ENCODE data around the gene MED7.
"Not testable (repeated sequence)": the region's sequence is repeated elsewhere in the genome, so short reads cannot be mapped to it uniquely, and the experiment has no call there.

Gene MED7, protein sequence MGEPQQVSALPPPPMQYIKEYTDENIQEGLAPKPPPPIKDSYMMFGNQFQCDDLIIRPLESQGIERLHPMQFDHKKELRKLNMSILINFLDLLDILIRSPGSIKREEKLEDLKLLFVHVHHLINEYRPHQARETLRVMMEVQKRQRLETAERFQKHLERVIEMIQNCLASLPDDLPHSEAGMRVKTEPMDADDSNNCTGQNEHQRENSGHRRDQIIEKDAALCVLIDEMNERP

DNA sequence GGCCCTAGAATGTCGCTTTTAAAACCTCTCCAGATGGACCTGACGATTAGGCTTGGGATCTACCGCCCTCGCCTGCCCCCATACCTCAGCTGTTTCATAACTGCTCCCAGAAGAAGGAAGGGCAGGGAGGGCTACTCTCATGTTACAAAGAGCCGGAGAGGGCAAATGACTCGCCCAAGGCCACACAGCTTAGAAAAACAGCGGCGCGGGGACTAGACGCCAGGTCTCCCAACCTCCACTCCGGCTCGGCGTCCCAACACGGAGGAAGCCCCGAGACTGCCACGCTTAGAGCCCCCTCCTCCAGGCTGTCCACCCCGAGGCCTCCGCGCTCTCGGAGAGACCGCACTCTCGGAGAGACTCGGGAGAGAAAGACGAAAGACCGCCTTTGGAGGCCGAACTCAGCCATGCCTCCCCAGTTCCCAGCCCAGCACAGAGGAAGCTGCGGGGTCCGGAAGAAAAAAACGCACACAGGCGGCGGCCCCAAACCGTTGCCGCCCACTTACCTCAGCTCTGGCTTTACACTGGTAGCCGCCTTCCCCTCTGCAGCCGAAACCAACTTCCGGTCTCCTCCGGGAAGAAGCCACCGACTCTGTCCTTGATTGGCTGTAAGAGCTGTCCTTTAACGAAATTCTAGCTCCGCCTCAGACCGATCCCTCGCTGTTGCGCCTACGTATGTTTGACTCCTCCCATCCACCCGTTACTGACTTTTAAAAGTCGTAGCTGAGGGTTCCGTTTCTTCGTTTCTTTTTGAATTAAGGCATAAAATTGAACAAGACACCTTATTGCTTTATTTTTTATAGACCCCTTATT is at the start of gene MED7:
Gene MED7 (minus strand): TSS at position 549 of the 810 bp plus-strand sequence. CDS start 3,434 bp downstream, outside the sequence.
- peak within 1 kb of the TSS; percentile 89 for H3K4me3 Mint-ChIP-seq
- peak within 1 kb of the TSS; percentile 99 for H3K27ac Mint-ChIP-seq
- CTCF ChIA-PET, result interaction anchor here (0.8 to 1.7 kb wide), 5 partner anchors 10 to 204 kb away, joined by 3 to 13 read pairs (median 3); no protein-coding TSS in a partner anchor
- H3K36me3 Mint-ChIP-seq, result peaks cover 46% of the 10 kb centered on the region
- peaks cover 53% of the 10 kb centered on the region for H3K4me1 Mint-ChIP-seq
- no peaks in the 10 kb centered on the region for H3K9me3 Mint-ChIP-seq
- peak; percentile 97 for DNase-seq
- no peaks in the 10 kb centered on the region for H3K27me3 Mint-ChIP-seq

DNA sequence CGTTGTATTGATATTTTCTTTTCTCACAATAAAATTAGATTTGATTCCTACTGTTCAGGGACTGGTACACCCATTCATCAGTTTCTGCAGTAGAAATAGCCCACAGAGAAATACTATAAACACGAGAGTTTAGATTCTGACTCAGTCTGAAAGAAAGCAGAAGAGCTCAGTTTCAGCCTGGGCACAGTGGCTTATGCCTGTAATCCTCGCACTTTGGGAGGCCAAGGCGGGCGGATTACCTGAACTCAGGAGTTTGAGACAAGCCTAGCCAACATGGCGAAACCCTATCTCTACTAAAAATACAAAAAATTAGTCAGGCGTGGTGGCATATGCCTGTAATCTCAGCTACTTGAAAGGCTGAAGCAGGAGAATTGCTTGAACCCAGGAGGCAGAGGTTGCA is 46.6 kb upstream of the MED7 start:
- Mint-ChIP-seq H3K4me3 (peak overlapping the region; percentile 76), H3K4me1 (peaks cover 80% of the 10 kb centered on the region), H3K9me3 (peaks cover 4% of the 10 kb centered on the region)

DNA sequence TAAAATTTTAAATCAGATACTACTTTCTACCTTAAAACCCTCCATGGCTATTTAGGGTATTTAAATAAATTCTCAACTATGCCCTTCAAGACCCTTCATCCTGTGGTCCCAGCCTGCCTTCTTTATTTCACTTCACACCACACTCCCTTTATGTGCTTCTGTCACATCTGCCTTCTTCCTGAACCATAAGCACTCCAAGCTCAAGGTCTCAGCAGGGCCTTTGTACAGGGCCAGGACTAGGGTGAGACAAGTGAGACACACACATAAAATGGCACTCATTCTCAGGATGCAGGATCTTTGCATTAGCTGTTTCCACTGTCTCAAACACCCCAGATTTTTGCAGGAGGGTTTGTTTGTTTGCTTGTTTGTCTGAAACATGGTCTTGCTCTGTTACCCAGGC is 45.6 kb upstream of the MED7 start:
- peak overlapping the region; percentile 76 for H3K4me3 Mint-ChIP-seq
- DNase-seq, result peak; percentile 37
- CTCF ChIA-PET, result interaction anchor here (1.8 to 4.5 kb wide), 3 partner anchors 8 to 39 kb away, joined by 6 to 29 read pairs (median 14); partner anchors contain the start of gene ITK

More for the DNA sequence above, 46.6 kb upstream of the MED7 start:
- DNase-seq, result peak; percentile 46
- CTCF ChIA-PET, result interaction anchor here (1.2 to 4.5 kb wide), 3 partner anchors 9 to 64 kb away, joined by 3 to 29 read pairs (median 6); partner anchors contain the start of gene ITK
- no peaks in the 10 kb centered on the region for H3K27me3 Mint-ChIP-seq
- peaks cover 88% of the 10 kb centered on the region for H3K36me3 Mint-ChIP-seq
- peak overlapping the region; percentile 84 for H3K27ac Mint-ChIP-seq

DNA sequence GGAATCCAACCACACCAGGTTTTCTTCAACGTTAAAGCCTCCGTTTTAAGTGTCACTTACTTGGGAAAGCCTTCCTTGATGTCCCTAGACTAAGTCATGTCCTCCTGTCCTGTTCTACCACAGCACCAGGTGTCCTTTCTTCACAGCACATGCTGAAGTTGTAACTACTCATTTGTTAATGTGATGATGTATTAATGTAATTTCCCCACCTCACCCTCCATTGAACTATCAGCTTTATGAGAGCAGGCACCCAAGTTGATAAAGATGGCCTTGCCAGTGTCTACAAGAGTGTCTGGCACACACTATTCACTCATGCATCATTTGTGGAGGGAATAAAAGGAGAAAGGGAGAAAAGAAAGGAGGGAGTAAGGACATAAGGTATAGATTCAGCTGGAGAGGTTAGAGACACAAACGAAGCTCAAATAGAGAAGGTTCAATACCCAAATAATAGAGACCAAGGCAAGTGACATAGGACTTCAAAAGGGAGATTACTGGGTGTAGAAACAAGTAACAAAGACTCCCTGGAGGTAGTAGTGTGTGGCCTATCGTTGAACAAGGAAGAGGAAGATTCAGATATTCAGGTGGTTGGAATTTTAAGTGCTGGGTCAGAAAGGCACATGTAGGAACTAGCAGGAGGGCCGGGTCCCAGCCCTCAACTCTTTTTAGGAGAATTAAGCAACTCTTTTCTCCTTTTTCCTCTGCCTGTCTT is 44.5 kb upstream of the MED7 start:
- no peaks in the 10 kb centered on the region for H3K27me3 Mint-ChIP-seq
- DNase-seq, result no peak
- peaks cover under 1% of the 10 kb centered on the region for H3K9me3 Mint-ChIP-seq
- CTCF ChIA-PET, result interaction anchor here (1.2 to 1.8 kb wide), 4 partner anchors 10 to 37 kb away, joined by 4 to 14 read pairs (median 6); no protein-coding TSS in a partner anchor
- peaks cover 87% of the 10 kb centered on the region for H3K36me3 Mint-ChIP-seq
- peak overlapping the region; percentile 84 for H3K27ac Mint-ChIP-seq
- peaks cover 60% of the 10 kb centered on the region for H3K4me1 Mint-ChIP-seq
- peak overlapping the region; percentile 76 for H3K4me3 Mint-ChIP-seq

More for the DNA sequence above, 45.6 kb upstream of the MED7 start:
- Mint-ChIP-seq H3K9me3 (peaks cover 4% of the 10 kb centered on the region), H3K36me3 (peaks cover 88% of the 10 kb centered on the region), H3K27ac (peak overlapping the region; percentile 84), H3K27me3 (no peaks in the 10 kb centered on the region), H3K4me1 (peaks cover 71% of the 10 kb centered on the region)

DNA sequence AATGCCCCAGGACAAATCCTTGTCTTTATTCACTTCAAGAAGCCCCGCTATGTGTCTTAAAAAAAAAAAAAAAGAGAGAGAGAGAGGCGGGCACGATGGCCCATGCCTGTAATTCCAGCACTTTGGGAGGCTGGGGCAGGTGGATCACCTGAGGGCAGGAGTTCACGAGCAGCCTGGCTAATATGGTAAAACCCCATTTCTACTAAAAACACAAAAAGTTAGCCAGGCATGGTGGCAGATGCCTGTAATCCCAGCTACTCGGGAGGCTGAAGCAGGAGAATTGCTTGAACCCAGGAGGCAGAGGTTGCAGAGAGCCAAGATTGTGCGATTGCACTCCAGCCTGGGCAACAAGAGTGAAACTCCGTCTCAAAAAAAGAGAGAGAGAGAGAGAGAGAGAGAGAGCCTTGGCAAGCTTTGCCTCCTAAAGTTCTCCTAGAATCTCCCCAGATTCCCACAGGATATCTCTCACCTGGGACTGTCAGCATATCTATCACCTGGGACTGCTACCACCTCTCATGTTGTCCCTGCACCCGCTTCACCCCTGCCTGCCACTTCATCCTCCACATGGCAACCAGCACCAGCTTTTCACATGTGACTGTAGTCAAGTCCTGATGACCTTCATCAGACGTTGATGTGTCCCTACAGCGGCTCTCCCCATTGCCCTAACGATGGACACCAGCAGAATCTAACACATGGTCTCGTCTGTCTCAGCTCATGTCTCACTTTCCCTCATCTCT is 43.8 kb upstream of the MED7 start:
- no peaks in the 10 kb centered on the region for H3K9me3 Mint-ChIP-seq
- H3K36me3 Mint-ChIP-seq, result peaks cover 88% of the 10 kb centered on the region
- peak overlapping the region; percentile 76 for H3K4me3 Mint-ChIP-seq
- peak; percentile 38 for DNase-seq
- H3K27ac Mint-ChIP-seq, result peak overlapping the region; percentile 84
- peaks cover 53% of the 10 kb centered on the region for H3K4me1 Mint-ChIP-seq
- CTCF ChIA-PET, result interaction anchor here (1.2 to 1.8 kb wide), 4 partner anchors 10 to 37 kb away, joined by 4 to 14 read pairs (median 6); no protein-coding TSS in a partner anchor
- H3K27me3 Mint-ChIP-seq, result no peaks in the 10 kb centered on the region

DNA sequence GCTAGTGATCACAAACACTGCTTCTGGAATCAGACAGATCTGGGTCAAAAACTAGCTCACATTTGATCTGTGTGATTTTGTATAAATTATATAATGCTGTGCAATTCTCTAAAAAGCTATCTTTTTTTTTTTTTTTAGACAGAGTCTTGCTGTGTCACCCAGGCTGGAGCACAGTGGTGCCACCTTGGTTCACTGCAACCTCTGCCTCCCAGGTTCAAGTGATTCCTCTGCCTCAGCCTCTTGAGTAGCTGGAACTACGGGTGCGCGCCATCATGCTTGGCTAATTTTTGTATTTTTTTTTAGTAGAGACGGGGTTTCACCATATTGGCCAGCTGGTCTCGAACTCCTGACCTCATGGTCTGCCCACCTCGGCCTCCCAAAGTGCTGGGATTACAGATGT is 42.5 kb upstream of the MED7 start:
- DNase-seq, result peak; percentile 33
- Mint-ChIP-seq H3K4me3 (peak overlapping the region; percentile 90), H3K36me3 (peaks cover 83% of the 10 kb centered on the region), H3K27ac (peak overlapping the region; percentile 82), H3K4me1 (peaks cover 47% of the 10 kb centered on the region)
- not testable (repeated sequence) for H3K9me3 Mint-ChIP-seq, H3K27me3 Mint-ChIP-seq
- CTCF ChIA-PET, result interaction anchor here (0.9 to 7.8 kb wide), 3 partner anchors 9 to 36 kb away, joined by 3 to 37 read pairs (median 3); no protein-coding TSS in a partner anchor

DNA sequence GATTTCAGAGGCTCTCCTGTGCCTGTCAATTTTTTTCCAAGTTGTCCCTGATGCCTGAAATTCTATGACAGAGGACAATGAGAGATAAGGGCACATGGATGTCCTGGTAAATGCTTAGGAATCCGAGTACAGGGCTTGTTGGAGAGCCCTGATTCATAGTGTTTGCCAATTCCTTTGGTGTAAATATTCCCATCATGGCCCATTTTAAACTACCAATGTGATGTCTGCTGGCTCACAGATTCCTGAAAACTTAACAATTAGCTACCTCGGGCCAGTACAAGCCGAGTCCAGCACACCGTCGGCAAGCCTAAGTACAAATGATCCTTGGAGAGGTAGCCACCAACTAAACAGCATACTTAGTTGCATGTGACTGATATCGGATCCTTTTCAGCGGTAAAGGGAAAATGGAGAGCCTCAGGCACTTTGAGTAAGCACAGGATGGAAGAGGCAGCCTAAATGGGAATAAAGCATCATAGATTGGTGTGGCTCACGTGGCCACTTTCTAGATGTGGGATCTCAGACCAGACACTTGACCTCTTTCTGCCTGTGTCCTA is 41.5 kb upstream of the MED7 start:
- Mint-ChIP-seq H3K36me3 (peaks cover 77% of the 10 kb centered on the region), H3K27ac (peak overlapping the region; percentile 82), H3K27me3 (no peaks in the 10 kb centered on the region), H3K9me3 (no peaks in the 10 kb centered on the region), H3K4me1 (peaks cover 48% of the 10 kb centered on the region), H3K4me3 (peak overlapping the region; percentile 90)
- peak; percentile 26 for DNase-seq
- CTCF ChIA-PET, result interaction anchor here (0.9 to 7.8 kb wide), 3 partner anchors 9 to 82 kb away, joined by 3 to 37 read pairs (median 3); no protein-coding TSS in a partner anchor

DNA sequence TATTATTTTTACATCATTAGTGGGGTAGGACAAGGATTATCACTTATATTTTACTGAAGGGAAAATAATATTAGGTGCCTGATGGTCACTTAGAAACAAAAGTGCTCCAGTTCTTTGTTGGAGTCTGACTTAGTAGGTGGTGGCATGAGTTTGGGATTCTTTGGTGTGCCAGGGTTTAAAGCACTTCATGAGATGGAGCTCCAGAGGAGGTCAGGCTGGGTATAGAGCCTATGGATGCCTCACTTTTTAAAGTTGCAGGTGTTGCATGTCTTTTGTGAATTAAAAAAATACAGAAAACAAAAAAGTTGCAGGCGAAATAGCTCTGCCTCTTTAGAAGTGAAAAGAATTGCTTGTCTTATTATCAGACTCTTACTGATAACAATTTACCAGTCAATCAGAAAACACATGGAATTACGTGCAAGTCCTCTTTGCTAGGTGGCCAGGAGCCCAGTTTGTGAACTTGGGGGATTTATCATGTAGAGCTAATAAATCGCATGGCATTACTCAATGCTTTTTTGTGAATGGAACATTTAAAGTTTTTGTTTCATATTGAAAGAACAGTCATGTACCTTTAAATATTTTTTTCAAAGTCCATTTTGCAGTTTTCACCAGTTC is 39.6 kb upstream of the MED7 start:
- Mint-ChIP-seq H3K4me1 (peaks cover 49% of the 10 kb centered on the region), H3K27ac (peak overlapping the region; percentile 97), H3K9me3 (peaks cover 3% of the 10 kb centered on the region), H3K27me3 (no peaks in the 10 kb centered on the region), H3K4me3 (peak overlapping the region; percentile 90), H3K36me3 (peaks cover 62% of the 10 kb centered on the region)
- CTCF ChIA-PET, result interaction anchor here (0.9 to 7.8 kb wide), 2 partner anchors 12 to 33 kb away, joined by 3 to 37 read pairs; no protein-coding TSS in a partner anchor
- no peak for DNase-seq

DNA sequence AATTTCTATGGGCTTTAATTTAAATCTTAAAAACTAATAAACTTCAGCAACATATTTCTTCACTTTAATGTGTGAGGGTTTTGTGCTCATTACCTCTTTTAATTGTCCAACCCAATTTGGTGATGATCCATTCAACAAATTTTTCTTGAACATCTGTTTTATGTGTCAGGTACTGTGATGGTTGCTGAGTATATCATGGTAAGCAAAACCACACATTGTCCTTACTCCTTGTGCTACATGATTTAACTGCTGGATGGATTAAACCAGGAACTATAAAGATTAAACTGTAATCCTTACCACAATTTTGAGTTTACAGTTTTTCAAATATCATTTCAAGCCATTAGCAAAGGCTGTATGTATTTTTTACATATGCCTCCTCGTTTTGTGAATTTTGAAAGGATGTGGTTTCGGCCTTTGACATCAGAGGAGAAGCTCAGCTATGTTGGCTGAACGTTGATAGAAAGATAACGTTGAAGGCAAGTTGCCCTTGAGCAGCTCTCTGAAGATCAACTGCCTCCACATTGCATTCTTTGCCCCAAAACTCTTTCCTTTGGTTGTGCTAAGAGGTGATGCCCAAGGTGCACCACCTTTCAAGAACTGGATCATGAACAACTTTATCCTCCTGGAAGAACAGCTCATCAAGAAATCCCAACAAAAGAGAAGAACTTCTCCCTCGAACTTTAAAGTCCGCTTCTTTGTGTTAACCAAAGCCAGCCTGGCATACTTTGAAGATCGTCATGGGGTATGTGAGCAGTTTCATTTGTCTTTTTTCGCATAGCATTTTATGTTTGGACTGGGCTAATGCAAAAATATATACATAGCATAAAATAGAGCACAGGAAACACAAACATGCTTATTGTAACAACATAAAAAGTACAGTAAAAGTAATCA is 38.0 kb upstream of the MED7 start, which contains the start of gene ITK:
Gene ITK (plus strand): TSS at position 467 of the 891 bp plus-strand sequence. CDS start 138 bp downstream, at position 605.
- Mint-ChIP-seq H3K4me3 (peak within 1 kb of the TSS; percentile 90), H3K4me1 (peaks cover 44% of the 10 kb centered on the region), H3K27ac (peak within 1 kb of the TSS; percentile 97), H3K27me3 (no peaks in the 10 kb centered on the region), H3K9me3 (peaks cover 3% of the 10 kb centered on the region), H3K36me3 (peaks cover 46% of the 10 kb centered on the region)
- DNase-seq, result peak; percentile 64
- CTCF ChIA-PET, result interaction anchor here (1.0 to 7.8 kb wide), 8 partner anchors 8 to 38 kb away, joined by 3 to 37 read pairs (median 6); no protein-coding TSS in a partner anchor

DNA sequence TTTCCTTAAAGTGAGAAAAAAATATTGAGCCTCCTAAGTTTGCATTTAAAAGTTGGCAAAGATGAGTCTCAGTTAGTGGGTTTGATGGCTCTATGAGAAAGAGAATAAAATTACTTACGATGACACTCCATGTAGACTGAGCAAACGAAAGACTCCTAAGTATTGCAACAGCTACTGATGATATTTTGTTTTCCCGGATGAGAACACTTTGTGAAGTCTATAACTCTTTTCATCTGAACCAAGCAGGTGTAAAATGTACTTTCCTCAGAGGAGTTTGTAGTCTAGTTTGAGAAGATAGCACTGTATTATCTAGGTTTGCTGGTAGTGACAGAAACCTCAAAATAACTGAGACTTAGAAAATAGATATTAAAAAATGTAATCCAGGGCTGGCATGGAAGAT is 36.3 kb upstream of the MED7 start:
- H3K27ac Mint-ChIP-seq, result peak overlapping the region; percentile 97
- H3K4me1 Mint-ChIP-seq, result peaks cover 57% of the 10 kb centered on the region
- H3K9me3 Mint-ChIP-seq, result peaks cover 3% of the 10 kb centered on the region
- no peaks in the 10 kb centered on the region for H3K27me3 Mint-ChIP-seq
- CTCF ChIA-PET, result interaction anchor here (0.9 to 7.8 kb wide), 7 partner anchors 10 to 75 kb away, joined by 3 to 37 read pairs (median 6); no protein-coding TSS in a partner anchor
- DNase-seq, result no peak
- peaks cover 32% of the 10 kb centered on the region for H3K36me3 Mint-ChIP-seq
- H3K4me3 Mint-ChIP-seq, result peak overlapping the region; percentile 61

DNA sequence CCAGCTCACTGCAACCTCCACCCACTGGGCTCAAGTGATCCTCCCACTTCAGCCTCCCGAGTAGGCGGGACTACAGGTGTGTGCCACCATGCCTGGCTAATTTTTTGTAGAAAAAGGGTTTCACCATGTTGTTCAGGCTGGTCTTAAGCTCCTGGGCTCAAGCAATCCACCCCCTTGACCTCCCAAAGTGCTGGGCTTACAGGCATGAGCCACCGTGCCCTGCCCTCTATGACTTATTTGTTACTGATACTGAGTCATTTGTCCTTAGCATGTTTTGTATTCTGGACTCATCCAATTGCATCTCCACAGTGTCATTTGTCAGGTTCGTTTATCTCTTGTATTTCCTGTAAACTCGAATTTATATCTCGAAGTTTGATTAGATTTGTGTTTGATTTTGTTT is 35.3 kb upstream of the MED7 start:
- Mint-ChIP-seq H3K27ac (peak overlapping the region; percentile 97), H3K4me1 (peaks cover 63% of the 10 kb centered on the region), H3K9me3 (peaks cover 3% of the 10 kb centered on the region), H3K27me3 (no peaks in the 10 kb centered on the region), H3K4me3 (peak overlapping the region; percentile 61), H3K36me3 (peaks cover 22% of the 10 kb centered on the region)
- CTCF ChIA-PET, result interaction anchor here (1.9 to 7.8 kb wide), 2 partner anchors 8 to 28 kb away, joined by 6 to 37 read pairs; no protein-coding TSS in a partner anchor
- peak; percentile 36 for DNase-seq

All from activated naive CD4-positive, alpha-beta T cell treated with anti-CD3 and anti-CD28 coated beads, Interleukin-2, amount 10 ng/mL, durations not matched to agents 7 days and 5 days (primary cell).